NCI-H1417 (cell line): ENCODE results near the gene CYP27C1.

Source experiments
- DNase-seq, 3 experiments: peaks; one replicate each; lab custom pipeline; 2025; lab: John Stamatoyannopoulos, UW

Gene CYP27C1

DNA sequence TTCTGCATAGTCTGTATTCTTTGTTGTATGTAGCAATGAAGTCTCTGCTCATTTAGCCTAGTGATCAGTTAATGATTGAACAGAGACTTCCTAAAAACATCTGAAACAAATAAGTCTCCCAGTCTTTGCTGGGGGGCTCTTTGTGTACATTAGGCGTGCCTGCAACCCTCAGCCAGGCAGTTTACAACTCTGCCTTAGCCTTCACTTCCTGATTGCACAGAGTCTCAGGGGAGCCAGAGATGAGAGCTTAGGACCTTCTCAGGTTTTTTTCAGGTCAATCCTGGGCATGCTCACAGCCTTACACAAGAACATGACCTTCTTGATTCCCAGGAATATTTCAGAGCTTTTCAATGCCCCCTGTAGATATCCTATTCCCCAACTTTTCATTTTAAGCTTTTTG is 69.1 kb downstream of the CYP27C1 start:
- DNase-seq: no peak

DNA sequence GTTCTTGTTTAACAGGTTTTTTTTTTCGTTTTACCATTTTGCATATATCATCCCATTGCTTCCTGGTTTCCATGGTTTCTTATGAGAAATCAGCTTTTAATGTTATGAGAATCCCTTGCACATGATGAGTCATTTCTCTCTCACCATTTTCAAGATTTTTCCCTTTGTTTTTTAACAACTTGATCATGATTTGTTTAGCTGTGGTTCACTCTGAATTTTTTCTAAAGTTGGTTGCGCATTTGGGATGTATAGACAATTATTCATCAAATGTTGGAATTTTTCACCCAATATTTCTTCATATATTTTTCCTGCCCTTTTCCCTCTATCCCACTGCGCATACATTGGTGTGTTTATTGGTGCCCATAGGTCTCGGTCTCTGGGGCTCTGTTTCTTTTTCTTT is 70.7 kb downstream of the CYP27C1 start:
- no peak for DNase-seq

DNA sequence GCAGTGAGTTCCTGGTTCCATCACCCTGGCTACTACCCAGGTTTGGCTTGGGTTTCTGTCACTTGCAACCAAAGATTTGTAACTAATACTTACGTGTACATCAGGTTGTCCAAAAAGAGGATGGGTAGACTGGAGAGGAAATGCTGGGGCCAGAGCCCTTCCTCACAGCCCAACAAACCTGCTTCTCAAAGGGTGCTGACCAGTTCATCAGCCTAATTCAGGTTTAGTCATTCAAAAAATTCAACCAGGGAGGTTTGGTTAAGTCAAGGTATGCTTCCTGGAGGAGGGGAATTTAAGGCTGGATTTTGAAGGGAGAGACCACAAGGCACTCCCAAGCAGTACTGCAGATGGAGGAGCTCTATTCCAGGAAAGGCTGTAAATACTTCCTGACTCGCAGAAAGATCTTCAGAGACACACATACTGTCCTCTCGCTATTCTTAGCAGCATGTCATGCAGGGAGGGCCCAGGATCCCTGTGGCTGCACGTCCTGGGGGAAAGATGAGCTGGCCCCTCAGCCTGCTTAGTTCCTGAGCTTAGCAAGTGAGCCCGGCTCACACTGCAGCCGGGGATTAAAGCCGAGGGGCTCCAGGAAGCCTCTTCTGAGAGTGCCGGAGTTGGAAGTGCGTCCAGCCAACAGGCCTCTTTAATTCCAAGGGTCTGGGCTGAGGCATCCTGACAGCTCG is 73.1 kb downstream of the CYP27C1 start:
- DNase-seq: no peak

DNA sequence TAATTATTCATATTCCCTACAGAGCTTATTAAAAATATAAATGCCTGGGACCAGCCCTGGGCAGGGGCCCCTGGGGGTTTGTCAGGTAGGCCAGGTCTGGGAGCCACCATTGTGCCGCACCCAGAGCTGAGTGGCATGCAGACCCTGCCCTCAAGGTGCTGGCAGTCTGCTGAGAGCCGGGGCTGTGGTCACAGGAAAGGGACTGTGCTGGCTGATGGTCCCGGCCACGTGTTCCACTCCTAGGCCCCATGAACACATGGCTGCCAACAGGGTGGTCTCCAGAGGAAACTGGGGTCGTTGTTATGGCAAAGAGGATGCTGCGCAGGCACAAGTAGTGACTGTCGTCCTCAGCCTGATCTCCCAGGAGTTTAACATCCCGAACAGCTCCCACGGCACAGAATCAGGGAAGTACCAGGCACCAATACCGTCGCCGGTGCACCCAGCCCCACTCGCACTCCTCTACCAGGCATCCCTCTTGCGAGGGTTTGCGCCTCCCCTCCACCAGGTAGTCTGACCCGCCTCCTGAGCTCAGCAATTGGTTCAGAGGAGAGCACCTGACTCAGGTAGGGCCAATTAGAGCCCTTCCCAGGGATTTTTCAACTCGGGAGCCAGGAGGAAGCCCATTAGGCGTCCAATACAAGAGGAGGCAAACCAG is 73.9 kb downstream of the CYP27C1 start:
- no peak for DNase-seq

DNA sequence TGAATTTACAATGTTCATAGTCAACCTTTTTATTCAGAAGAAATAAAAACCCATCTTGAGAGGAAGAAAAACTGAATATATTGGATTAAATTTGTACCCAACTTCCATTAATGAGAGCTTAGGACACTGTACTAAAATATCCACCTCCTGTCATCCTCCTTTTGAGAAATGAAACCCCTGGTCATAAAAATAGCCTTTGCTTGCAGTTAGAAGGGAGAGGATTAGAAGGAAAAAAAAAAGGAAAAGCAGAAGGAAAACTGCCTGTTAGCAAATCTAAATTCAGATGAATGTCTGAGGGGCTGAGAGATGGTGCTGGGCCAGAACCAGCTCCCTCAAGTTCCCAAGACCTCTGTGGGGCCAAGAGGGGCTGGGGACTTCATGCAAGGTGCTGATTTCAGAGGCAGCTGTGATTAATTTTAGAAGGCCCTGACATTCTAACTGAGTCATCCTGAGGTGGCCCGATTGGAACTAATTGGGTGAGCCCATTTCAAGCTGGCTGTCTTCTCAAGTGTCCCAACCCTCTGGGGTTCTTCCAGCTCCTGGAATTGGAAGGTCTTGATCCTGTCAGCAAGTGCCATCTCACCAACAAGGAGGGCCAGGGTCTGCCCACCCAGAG is 74.7 kb downstream of the CYP27C1 start:
- DNase-seq: no peak

DNA sequence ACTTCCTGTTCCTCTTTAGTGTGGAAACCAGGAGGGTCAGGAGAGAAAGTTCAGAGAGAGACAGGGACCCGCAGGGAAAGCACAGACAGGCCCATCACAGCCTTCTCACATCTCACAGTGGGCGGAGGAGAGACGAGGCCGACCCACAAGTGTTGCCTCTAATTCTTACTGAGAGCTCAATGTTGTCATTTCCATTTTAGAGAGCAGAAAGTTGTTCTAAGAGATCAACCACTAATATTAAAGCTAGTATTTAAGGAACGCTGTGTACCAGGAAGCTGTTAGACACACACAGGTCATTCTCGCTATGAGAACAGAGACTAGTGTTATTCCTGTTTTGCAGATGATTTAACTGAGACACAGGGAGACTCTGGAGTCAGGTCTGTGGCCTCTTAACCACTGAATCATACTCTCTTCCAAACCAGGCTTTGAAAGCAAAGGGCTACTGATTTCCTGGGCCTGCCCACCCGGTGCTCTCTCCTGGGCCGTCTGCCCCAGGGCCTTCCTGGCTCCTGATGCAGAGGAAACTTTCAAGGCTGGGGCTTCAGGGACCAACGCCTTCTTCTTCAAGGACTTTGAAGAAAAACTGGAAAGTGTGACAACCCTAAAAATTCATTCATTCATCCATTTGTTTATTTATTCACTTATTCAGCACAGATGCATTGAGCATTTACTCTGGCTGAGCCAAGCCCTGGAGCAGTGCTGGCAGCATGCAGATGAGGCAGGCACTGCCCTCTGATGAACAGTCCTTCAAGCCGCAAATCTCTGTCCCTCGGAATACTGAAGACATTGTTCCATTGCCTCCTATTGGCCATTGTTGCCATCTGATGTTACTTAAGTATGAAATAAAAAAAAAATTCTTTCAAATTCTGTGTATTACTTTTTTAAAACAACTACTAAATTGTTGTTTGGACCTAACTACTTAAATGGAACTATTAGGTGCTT is 76.0 kb downstream of the CYP27C1 start:
- DNase-seq: no peak

DNA sequence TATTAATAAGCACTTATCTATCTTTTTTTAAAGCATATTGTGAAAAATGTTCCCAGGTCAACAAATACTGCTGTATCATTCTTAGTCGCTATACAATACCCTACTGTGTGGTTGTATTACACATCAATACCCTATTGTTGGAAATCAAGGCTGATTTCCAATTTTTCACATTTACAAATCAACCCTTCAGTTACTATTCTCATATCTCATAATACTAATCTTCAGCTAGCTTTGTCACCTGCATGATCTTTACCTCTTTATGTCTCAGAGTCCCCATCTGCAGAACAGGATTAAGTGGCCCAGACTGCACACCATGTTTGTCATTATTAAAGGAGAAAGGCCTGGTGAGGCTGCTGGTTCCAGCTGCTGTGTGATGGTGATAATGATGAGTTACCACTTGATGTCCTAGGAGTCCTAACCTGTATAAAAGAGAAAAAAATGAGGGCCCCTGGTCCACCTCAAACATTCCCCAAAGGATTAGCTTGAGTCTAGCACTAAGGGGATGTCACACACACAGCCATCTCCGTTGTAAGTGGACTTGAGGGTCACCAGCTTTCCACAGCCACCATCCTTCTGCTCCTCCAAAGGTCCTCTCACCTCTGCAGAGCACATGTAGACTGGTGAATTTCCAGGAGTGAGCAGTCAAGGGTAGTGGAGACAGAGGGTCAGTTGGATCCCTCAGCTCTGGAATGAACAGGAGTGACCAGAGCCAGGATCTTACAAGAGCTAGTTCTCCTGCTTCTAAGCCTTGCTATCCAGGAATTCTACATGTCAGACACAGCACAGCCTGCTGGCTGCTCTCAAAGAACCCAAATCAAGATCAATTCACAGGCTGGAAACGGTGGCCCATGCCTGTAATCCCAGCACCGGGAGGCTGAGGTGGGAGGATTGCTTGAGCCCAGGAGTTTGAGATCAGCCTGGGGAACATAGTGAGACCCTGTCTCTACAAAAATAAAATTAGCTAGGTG is 77.2 kb downstream of the CYP27C1 start:
- DNase-seq: no peak

DNA sequence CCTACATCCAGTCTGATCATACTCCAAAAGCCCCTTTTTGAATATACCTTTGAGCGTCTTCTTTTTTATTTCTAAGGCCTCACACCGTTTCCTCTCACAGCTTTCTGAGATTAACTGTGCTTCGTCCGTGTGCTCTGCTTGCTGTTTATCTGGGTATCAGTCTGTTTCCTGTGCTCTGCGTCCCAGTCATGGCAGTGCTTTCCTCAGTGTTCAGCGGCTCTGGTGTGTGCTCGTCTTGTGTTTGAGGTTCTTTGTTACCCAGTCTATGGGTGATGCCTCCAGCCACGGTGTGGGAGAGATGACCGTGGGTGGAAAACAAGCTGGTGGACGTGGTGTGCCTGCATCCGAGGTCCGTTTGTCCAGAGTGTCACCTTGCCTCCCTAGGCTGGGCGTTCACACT is 79.6 kb downstream of the CYP27C1 start:
- DNase-seq: no peak

DNA sequence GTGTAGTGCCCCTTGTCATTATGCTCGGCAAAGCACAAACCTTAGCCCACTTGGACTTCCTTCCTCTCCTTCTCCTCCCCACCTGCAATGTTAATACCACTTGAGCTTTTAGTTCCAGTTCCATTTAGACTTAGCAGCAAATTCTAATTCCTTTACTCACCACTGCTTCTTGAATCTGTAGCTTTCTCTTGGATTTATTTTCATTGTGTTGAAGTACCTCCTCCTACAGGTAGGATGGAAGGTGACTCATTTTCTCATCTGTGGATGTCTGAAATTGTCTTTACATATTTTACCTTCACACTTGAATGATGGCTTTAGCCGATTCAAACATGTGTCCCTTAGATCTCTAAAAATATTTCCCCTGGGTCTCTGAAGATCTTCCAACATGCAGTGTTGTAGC is 80.3 kb downstream of the CYP27C1 start:
- DNase-seq: no peak

DNA sequence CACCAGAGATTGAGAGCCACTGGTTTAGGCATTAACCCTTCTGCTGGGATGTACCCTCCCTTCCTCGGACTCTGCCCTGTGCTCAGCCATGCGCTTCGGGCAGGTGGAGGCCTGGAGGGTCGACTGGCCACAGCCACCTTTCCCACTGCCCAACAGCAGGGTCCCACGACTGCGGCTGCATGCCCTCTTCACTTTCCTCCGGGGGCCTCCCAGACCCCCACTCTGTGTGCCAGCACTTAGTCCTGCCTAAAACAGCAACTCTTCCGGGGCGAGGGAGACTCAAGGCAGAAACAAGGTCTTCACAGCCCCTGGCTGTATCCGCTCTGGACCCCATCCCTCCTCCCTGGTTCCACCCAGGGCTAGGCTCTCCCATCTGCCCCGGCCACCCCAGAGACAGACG is 81.8 kb downstream of the CYP27C1 start:
- DNase-seq: no peak

DNA sequence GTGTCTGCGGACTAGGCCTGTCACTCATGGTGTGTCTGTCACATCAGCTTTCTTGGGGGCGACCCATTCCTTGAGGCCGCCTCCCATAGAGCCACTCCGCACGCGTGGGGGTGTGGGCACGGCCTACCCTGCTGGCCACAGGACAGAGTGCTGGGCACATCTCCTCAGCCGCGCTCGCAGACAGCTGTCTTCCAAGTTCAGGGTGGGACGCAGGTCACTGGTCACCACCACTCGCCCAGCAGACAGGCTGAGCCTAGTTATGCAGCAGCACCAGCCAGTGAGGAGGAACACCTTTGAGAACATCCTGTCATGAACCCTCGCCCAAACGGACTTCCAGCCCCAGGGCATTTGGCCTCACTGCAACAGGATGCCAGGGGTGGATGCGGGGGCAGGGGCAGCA is 82.4 kb downstream of the CYP27C1 start:
- no peak for DNase-seq

DNA sequence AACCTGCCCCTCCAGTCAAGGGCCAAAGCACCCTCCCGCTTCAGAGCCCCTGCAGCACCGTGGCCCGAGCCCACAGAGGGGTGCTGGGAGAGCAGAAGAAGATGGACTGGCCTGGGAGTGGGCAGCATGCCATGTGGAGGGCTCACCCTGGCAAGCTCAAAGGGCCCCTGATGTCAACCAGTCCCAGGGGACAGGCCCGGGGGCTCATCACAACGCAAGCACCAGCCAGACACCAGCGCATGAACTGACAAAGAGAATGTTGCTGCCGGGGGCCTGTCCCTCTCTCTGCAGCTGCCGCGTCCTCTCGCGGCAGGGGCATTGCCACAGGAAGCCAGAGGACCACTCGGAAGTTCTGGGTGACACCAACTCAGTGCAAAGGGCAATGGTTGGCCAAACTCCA is 82.9 kb downstream of the CYP27C1 start:
- no peak for DNase-seq

DNA sequence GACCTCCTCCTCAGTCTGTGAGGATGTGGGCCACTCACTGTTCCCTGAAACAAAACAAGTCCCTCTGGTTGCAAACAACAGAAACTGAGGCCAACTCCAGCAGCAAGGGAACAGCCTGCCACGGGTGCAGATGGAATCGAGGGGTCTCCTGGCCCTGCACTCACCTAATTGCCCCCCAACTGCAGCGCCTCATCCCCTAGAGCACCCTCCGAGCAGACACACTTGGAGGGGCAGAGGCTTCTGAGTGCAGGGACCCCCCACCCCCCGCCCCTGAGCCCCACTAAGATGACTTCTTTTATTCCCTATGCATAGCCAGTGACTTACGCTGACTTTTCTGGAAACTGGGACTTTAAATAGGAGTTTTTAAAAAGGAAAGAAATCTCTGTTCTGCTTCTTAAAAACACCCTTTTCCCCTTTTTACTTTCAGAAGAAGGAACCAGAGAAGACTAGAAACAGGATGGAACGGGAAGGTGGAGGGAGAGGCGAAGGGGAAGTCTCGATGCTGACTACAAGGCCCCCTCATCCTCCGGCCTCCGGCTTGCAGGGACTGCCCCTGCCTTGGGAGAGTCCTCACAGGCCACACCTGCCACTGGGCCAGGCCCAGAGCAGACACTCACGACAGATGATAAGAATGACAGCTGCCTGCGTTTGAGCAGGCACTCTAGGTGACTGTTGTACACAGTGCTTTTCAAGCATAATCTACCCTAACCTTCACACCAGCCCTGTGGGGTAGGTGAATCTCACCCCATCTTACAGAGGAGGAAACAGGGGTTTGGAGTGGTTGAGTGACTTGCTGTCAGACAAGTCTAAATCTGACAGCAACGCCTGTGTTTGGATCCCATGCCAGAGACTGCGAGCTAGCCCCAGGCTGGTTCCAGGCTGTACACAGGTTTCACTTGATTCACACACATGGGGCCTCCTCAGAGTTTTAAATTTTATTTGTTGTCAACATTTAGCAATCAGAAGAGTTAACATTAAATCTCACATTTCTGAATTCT is 85.0 kb downstream of the CYP27C1 start:
- DNase-seq: no peak

DNA sequence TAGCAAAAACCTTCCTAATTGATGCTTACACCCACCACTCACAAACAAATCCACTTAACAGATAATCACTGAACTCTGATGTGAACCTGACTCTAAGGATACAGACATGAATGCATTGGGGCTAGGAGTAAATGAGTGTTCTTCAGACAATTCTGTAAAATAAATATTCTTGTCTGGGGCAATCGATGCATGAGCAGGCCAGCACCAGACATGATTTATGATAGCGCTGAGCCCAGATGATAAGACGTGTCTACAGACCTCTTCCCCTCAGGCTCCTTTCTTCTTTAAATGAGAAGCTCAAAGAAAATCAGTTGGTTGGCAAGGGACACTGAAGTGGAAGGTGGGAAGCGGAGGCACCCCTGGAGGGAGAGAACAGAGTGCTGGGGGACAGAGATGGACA is 85.9 kb downstream of the CYP27C1 start:
- no peak for DNase-seq
